ENCODE measurements around the gene RABGAP1L. TPM values are rescaled to one million over a fixed set of nuclear protein-coding genes. Genes with fewer than 3 reads are reported as not detected.

Gene RABGAP1L
- total RNA-seq, 1 donor from 2014 or later = 80.6 TPM

- H3K27ac ChIP-seq = no peak overlapping the region
- no peaks in the 10 kb centered on the region for H3K9me3 ChIP-seq
- DNase-seq = no peak
- no peak overlapping the region for H3K4me3 ChIP-seq
- TF ChIP-seq CTCF (IDR thresholded peaks at IDR 0.05) = no peak
- no peaks in the 10 kb centered on the region for H3K36me3 ChIP-seq
- no peak for ATAC-seq
- H3K4me1 ChIP-seq = no peaks in the 10 kb centered on the region
- H3K27me3 ChIP-seq = no peaks in the 10 kb centered on the region
- intact Hi-C loops (cut with DNase I) = no loop called here
Observed at GRCh38 chr1:174753131-174753530, 593.8 kb downstream of the RABGAP1L start.

- TF ChIP-seq CTCF (IDR thresholded peaks at IDR 0.05) = no peak
- intact Hi-C loops (cut with DNase I) = loop anchor here (10.0 kb wide), 1 partner anchor 223 kb away; no protein-coding TSS in a partner anchor
- no peak for ATAC-seq
Observed at GRCh38 chr1:174761335-174761734, 602.0 kb downstream of the RABGAP1L start.

GRCh38 chr1:174761901-174762585, 602.7 kb downstream of the RABGAP1L start:
- ATAC-seq (no peak), DNase-seq (no peak)
- H3K4me3 ChIP-seq = no peak overlapping the region
- no peaks in the 10 kb centered on the region for H3K4me1 ChIP-seq
- no peaks in the 10 kb centered on the region for H3K27me3 ChIP-seq
- TF ChIP-seq CTCF (IDR thresholded peaks at IDR 0.05) = no peak
- intact Hi-C loops (cut with DNase I) = loop anchor here (10.0 kb wide), 1 partner anchor 223 kb away; no protein-coding TSS in a partner anchor
- H3K27ac ChIP-seq = no peak overlapping the region
- H3K36me3 ChIP-seq = no peaks in the 10 kb centered on the region
- no peaks in the 10 kb centered on the region for H3K9me3 ChIP-seq

More at GRCh38 chr1:174761335-174761734, 602.0 kb downstream of the RABGAP1L start:
- Histone ChIP-seq H3K4me1 (no peaks in the 10 kb centered on the region), H3K9me3 (no peaks in the 10 kb centered on the region), H3K27me3 (no peaks in the 10 kb centered on the region), H3K27ac (no peak overlapping the region), H3K4me3 (no peak overlapping the region), H3K36me3 (no peaks in the 10 kb centered on the region)
- no peak for DNase-seq

GRCh38 chr1:174764191-174764590, 604.9 kb downstream of the RABGAP1L start:
- intact Hi-C loops (cut with DNase I) = loop anchor here (10.0 kb wide), 1 partner anchor 221 kb away; no protein-coding TSS in a partner anchor
- Histone ChIP-seq H3K4me1 (no peaks in the 10 kb centered on the region), H3K27me3 (no peaks in the 10 kb centered on the region), H3K27ac (no peak overlapping the region), H3K36me3 (no peaks in the 10 kb centered on the region), H3K4me3 (no peak overlapping the region), H3K9me3 (no peaks in the 10 kb centered on the region)
- no peak for DNase-seq
- no peak for ATAC-seq
- no peak for TF ChIP-seq CTCF (IDR thresholded peaks at IDR 0.05)

GRCh38 chr1:174766727-174767126, 607.4 kb downstream of the RABGAP1L start:
- H3K4me3 ChIP-seq = no peak overlapping the region
- intact Hi-C loops (cut with DNase I) = loop anchor here (10.0 kb wide), 1 partner anchor 218 kb away; no protein-coding TSS in a partner anchor
- no peak for ATAC-seq
- H3K9me3 ChIP-seq = no peaks in the 10 kb centered on the region
- H3K4me1 ChIP-seq = no peaks in the 10 kb centered on the region
- no peaks in the 10 kb centered on the region for H3K27me3 ChIP-seq
- TF ChIP-seq CTCF (IDR thresholded peaks at IDR 0.05) = no peak
- H3K36me3 ChIP-seq = no peaks in the 10 kb centered on the region
- no peak overlapping the region for H3K27ac ChIP-seq
- no peak for DNase-seq
